ENCODE results near the gene HMOX2.
A peak's percentile ranks its signal among the peaks of the same experiment; 100 is the strongest.

The HMOX2 gene

DNA sequence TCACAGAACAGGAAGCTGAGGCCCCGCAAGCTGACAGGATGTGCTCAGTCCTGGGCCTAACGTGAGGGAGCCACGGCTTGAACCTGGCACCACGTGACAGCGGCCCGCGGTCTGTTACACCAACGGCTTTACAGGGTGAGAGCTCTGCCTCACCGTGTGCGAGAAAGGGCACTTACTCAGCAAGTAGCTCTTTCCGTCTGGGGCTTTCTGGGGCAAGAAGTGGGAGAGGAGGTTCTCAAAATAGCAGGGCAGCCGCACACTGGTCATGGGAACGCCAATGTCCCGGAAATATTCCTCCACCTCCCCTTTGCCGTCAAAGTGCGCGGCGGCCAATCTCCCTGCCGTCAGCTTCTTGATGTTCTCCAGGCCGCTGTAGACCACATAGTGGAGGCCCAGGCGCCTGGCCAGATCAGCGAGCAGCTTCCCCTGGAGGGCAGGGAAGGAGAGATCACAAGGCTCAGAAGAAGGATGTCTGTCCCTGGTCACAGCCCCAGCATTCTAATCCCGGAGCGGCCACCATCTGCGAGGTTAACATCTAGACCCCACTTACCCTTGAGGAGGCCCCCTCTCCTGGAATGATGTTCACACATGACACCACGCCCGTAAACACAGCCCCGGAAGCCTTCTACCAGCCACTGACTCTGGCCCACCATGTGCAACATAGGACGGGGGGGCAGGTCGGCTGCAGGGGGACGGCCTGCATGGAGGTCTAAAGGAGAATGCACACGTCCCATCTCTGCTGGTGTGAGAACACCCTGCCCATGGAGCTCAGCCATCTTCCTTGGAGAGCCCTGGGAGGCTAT lies 10.0 kb upstream of the HMOX2 start:
- DNase-seq (ENCODE audit: low read depth) = no peak

DNA sequence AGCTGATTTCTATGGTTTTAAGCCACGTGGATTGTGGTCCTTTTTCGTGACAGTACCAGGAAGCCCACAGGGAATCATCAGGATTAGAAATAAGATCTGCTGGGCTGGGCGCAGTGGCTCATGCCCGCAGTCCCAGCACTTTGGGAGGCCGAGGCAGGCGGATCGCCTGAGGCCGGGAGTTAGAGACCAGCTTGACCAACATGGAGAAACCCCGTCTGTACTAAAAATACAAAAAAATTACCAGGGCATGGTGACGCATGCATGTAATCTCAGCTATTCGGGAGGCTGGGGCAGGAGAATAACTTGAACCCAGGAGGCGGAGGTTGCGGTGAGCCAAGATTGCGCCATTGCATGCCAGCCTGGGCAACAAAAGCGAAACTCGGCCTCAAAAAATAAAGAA lies 8.3 kb upstream of the HMOX2 start:
- DNase-seq (ENCODE audit: low read depth) = no peak

DNA sequence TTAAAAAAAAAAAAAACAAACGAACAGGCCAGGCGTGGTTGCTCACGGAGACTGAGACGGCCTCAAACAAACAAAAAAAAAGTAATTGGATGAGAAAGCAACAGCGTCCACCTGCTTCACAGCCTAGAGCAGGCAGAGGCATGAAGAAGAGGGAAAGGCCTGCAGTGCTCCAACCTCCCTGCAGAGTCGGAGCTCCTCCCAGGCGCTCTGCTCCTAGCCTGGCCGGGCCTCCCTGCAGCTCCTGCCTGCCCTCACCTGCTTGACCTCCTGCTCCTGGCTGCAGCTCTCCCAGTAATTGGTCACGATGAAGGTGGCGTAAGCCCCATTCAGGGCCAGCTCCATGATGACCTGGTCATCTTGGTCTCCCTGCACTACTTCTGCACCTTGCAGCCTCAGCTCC lies 7.2 kb upstream of the HMOX2 start:
- no peak for DNase-seq (ENCODE audit: low read depth)

DNA sequence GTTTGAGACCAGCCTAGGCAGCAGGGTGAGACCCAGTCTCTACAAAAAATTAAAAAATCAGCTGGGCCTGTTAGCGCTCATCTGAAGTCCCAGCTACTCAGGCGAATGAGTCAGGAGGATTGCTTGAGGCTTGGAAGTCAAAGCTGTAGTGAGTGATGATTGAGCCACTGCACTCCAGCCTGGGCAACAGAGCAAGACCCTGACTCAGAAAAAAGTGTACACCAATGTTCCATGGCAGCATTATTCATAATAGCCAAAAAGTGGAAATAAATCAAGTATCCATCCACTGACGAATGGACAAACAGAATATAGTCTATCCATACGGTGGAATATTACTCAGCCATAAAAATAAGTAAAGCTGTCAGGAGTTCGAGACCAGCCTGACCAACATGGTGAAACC lies 4.3 kb upstream of the HMOX2 start:
- no peak for DNase-seq (ENCODE audit: low read depth)

DNA sequence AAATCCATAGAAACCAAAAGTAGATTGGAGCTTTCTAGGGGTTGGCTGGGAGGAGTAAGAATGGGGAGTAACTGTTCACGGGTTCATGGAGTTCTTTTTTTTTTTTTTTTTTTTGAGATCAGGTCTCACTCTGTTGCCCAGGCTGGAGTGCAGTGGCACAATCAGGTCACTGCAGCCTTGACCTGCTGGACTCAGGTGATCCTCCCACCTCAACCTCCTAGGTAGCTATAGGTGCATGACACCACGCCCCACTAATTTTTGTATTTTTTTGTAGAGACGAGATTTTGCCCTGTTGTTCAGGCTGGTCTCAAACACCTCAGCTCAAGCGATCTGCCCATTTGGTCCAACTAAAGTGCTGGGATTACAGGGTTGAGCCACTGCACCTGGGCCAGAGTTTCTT lies 3.3 kb upstream of the HMOX2 start:
- no peak for DNase-seq (ENCODE audit: low read depth)

DNA sequence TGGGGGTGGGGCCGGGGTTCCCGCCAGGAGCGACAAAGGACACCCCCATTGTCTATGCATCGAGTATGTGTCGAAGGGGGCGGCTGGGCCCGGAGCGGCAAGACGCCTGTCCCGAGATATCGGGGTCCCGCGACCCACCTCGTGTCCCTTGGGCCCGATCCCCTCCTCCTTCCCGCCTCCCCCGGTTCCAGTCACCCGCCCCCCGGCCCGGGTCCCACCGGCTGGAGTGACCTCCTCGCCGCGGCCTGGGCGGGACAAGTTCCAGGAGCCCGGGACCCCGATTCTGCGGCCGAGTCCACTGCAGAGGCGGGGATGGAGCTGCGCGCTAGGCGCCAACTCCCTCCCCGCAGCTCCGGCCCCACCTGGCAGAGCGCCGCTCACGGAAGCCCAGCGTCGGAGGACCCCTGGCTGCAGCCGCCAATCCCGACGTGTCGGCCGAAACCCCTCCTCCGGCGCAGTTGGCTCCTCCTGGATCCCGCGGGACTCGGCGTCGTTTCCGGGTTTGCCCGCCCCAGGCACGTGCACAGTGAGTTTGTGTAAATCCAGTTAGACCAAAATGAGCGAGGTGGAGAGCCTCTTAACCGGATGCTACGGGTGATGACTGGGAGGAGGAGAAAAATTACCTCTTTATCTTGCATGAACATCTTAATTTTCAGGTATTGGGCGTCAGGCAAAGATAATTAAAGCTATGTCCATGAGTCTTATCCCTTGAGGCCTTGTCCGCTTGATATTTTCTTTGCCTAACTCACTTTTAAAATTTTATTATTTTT lies 1.8 kb upstream of the HMOX2 start, which contains the start of gene NMRAL1:
TSS of gene NMRAL1 (minus strand) at position 434 of the 770 bp plus-strand sequence. CDS start 493 bp downstream, outside the sequence.
- DNase-seq (ENCODE audit: low read depth) = peak; percentile 82

DNA sequence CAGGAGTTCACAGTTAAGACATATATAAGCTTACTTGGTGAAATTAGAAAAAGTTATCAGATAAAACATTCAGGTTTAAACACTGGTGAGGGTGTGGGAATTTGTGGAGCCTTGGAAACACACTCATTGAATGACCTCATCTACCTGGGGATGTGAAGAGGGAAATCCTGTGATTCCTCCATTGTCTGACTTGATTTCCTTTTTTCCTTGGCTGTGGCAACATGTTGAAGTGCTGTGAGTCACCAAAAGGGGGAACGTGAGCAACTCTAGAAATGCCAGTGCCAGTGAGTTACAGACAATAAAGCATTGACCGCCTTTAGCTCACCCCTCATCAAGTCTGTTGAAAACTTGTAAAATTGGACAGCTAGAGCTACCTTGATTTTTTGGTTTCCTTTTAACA lies 1.8 kb downstream of the HMOX2 start:
- DNase-seq (ENCODE audit: low read depth) = no peak

DNA sequence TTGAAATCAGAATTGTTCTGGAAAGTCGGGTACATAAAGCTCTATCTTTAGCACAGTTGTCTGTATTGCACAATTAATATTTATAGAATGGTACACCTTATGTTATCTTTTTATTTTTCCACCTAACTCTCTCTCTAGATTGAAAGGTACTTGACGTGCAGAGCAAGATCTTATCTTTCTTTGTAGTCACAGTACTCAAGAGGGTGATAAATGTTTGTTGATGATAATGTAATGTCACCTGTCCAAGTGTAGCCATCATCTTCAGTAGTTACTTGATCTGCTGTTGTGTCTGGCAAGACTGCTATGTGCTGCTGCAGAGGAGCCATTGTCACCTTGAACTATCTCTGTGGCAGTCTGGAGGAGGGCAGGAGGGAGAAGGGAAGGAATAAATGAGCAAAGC lies 5.3 kb downstream of the HMOX2 start:
- DNase-seq (ENCODE audit: low read depth) = no peak

DNA sequence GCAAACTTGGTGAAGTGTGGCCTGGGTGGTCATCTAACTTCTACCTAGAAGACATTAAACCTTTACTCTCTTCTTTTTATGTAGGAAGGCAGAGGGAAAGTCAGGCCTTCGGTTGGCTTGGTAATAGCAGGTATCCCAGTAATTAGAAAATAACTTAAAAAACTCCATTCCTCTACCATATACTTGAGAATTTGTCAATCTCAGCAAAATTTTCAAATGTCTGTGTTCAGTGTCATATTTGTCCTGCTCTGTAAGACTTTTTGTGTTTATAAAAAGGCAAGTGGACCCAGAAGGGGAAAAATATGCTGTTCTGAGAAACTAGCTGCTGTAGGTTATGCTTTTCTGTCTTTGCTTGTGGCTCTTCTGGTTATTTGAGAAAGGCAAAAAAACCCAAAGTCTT lies 5.8 kb downstream of the HMOX2 start:
- DNase-seq (ENCODE audit: low read depth) = no peak

DNA sequence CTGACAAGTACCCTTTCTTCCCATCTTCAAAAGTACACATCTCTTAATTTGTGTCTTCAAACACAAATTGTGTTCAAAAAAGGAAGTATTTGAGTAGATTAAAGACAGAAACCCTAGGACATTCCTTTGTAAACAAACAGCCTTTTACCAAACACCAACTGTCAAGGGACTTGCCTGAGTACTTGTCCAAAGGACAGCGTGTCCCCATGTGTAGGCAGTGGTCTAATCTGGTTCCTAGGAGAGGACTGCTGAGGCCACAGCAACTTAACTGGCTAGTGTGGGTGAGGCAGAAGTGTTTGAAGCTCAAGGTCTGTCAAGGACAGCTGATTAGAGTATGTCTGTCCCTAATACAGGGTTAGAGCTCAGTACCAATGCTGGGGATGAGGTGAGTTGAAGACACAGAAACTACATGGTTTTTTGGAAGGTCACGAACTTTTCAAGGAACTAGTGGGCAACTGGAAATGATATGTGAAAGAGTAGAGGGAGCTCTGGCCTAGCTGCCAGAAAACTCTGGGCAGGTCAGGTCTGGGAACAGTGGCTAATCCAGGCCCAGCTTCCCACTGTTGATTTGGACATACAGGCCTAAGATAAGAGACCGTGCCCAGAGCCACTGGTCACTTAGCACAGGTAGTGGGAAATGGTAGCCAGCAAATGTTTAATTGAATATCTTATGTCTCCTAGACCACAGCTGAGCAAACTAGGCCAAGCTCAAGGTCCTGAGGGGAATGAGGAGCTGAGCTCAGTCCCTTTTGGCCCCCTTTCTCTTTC lies 10.1 kb downstream of the HMOX2 start:
- DNase-seq (ENCODE audit: low read depth) = no peak

DNA sequence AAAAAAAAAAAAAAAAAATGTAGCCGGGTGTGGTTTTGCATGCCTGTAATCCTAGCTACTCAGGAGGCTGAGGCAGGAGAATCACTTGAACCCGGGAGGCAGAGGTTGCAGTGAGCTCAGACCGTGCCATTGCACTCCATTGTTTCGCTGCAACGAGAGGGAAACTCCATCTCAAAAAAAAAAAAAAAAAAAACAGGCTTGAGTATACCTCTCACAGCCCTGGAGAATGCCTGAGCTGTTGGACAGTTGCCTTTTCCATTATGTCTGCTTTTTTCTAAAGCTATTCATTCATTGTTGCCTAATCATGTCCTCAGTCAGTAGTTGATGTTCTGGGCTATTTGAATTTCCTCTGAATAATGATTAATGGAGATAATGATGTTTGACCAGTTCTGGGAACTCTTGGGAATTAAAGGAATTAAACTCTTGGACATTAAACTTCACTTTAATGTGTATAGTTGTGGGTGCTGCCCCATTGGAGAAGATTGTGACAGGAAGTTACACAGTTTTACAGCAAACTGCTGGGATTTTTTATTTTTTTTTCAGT lies 11.8 kb downstream of the HMOX2 start:
- no peak for DNase-seq (ENCODE audit: low read depth)

DNA sequence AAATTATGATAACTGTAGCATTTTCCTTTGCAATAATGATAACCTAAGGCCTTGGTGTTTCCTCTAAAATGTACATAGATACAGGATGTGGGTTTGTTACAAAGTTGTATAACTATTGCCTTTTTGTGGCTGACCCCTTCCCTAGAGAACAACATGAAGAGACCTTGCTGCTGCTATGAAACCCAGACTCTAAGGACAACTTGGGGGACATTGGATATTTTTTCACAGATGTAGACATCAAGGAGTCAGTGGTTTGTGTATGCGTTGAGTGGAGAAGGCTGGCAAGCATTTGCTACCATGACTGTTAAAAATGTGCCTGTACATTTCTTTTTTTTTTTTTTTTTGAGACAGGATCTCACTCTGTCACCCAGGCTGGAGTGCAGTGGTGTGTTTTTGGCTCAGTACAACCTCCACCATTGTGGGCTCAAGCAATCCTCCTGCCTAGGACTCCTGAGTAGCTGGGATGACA lies 12.3 kb downstream of the HMOX2 start:
- no peak for DNase-seq (ENCODE audit: low read depth)

DNA sequence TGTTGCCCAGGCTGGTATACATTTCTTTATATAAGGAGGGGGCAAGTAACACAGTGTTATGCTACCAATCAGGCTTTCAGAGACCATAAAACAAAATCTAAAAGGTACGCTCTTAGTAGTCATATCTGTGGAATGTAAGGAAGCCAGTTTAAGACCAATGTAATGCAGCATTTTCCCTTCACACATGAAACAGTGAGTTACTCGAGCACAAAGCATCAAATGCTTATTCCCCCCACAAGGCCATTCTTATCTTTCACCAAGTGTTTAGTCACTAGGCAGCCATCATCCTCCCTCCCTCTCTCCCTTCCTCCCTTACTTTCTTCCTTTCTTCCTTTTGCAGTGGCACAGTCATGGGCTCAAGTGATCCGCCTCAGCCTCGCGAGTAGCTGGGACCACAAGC lies 12.8 kb downstream of the HMOX2 start:
- no peak for DNase-seq (ENCODE audit: low read depth)

DNA sequence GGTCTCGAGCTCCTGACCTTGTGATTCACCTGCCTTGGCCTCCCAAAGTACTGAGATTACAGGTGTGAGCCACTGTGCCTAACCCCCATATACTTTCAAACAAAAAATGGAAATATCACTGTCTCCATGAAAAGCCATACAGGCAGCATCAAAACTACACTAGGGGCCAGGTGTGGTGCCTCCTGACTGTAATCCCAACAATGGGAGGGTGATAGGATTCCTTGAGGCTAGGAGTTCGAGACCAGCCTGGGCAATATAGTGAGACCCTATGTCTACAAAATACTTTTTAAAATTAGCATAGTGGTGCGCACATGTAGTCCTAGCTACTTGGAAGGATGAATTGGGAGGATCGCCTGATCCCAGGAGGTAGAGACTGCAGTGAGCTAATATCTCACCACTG lies 15.7 kb downstream of the HMOX2 start:
- no peak for DNase-seq (ENCODE audit: low read depth)

DNA sequence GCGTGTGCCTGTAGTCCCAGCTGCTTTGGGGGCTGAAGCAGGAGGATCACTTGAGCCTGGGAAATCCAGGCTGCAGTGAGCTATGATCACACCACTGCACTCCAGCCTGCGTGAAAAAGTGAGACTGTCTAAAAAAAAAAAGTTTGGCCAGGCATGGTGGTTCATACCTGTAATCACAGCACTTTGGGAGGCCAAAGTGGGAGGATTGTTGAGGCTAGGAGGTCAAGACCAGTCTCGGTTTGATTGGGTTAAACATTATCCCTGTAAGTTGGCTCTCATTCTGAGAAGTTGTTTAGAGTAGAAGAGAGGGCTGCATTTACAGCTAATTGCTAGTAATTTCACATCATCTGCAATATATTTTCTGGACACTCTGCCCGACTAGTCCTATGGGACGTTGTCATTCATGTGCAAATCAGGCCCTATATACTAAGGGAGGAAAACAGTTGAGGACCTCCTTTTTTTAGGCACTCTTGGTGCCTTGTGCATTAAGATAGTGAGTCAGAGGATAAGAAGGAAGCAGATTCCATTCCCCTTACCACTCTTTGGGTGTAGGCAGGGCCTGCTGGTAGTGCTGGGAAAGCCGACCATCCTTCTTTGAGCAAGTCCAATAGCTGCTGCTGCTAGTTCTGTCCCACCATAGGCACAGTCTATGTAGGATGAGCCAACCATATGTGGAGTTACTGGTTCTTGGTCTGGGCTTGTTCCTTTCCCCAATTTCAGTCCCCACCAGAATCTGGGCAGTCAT lies 18.7 kb downstream of the HMOX2 start:
- no peak for DNase-seq (ENCODE audit: low read depth)

DNA sequence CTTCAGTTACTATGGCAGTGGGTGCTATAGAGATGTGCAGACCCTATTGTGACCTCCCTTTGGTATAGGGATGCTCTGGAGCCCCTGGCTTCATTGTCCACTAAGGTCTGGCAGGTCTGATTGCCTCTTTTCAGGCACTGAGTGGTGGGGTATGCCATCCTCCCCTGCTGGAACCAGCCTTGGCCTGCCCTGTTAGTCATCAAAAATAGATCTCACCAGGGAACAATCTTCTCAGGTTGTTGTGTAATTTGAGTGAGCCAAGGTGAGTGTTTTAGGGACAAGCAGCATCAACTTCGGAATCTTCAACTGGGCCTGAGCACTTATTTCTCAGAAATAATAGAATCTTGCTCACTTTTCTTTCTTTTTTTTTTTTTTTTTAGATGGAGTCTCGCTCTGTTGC lies 19.6 kb downstream of the HMOX2 start:
- DNase-seq (ENCODE audit: low read depth) = no peak

DNA sequence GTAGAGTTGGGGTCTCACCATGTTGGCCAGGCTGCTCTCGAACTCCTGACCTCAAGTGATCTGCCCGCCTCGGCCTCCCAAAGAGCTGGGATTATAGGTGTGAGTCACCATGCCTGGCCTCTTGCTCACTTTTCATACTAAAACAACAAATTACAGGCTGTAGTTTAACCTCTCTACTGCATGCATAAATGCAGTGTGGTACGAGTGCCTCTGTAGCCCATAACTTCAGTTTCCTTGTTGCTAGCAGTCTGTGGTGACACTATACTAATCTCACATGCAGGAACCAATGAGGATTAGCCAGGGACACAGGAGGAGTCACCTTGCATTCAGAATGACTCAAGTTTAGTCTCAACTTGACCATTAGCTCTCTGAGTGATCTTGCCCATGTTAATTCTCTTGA lies 20.1 kb downstream of the HMOX2 start:
- DNase-seq (ENCODE audit: low read depth) = no peak

DNA sequence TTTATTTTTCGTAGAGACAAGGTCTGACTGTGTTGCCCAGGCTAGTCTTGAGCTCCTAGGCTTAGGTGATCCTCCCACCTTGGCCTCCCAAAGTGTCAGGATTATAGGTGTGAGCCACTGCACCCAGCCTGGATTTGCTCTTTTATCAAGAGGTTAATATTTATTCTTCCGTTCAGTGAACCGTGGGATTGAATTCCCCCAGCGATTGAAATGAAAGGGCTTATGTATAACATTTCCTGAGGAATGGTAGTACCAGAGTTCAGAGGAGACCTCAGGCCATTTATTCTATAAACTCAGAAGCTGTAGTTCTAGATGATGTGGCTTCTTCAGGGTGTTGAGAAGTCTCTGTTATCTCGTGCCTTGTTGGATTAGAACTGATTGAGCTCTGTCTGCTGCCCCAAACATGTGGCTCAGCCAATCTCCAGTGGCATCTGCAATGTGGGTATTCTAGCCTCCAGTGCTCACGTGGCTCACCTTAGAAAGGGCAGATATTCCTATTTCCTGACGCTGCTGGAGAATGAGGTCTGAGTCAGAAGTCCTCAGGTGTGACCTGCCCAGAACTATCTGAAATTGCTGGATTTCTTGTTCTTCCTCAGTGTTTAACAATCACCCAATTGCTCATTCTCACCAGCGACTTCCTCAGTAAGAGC lies 22.5 kb downstream of the HMOX2 start:
- no peak for DNase-seq (ENCODE audit: low read depth)

DNA sequence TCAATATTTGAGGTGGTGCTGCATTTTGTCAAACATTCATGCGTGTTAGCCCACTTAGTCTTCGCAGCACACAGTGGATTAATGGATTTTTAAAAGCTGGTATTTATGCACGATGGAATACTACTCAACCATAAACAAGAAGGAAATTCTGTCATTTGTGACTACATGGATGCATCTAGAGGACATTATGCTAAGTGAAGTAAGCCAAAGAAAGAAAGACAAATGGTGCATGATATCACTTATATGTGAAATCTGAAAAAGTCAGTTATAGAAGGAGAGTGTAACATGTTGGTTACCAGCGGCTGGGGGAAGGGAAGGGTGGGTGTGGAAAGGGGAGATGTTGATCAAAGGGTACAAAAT lies 23.0 kb downstream of the HMOX2 start:
- no peak for DNase-seq (ENCODE audit: low read depth)

DNA sequence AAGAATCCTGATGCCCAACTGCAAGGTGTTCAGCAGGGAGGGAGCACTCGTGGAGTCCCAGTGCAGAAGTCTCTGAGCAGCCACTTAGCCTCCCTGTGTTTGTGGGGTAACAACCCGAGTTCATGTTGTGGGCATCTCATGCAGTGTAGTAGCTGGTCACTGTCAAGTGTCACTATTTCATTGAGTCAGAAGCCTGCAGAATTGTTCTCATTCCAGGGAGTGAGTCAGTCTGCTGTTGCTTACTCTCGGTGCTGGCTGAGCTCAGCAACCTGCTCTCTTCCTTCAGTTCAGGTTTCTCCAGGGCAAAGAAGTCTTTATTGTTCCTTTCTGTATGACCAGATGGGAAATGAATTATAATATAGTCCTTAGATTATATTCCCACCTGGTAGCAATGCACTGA lies 24.1 kb downstream of the HMOX2 start:
- DNase-seq (ENCODE audit: low read depth) = no peak

DNA sequence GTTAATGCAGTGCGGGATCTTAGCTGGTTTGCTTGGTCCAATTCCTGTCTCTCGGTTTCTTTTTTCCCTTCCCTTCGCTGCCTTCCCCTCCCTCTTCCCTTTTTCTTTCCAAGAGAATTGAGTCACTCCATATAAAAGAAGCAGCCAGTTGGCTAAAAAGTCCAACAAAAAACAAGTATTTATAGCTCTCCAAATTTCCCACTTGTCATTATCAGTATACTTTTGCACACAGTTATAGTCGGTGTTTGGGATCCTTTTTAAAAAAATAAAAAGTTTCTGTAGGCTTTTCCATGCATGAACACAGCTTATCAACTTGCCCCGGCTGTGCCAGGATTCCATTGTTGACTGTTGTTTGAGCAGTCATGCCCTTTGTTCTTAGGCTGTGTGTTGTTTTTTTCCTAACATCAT lies 24.9 kb downstream of the HMOX2 start:
- no peak for DNase-seq (ENCODE audit: low read depth)

Measured in fibroblast of the conjunctiva (primary cell).